ENCODE data around the gene ADAMTS12.

ADAMTS12 gene

GRCh38 chr5:33831041-33831440, 60.7 kb downstream of the ADAMTS12 start:
- no peak for DNase-seq (ENCODE audit: low read depth)
- TF ChIP-seq, protein P1, sequence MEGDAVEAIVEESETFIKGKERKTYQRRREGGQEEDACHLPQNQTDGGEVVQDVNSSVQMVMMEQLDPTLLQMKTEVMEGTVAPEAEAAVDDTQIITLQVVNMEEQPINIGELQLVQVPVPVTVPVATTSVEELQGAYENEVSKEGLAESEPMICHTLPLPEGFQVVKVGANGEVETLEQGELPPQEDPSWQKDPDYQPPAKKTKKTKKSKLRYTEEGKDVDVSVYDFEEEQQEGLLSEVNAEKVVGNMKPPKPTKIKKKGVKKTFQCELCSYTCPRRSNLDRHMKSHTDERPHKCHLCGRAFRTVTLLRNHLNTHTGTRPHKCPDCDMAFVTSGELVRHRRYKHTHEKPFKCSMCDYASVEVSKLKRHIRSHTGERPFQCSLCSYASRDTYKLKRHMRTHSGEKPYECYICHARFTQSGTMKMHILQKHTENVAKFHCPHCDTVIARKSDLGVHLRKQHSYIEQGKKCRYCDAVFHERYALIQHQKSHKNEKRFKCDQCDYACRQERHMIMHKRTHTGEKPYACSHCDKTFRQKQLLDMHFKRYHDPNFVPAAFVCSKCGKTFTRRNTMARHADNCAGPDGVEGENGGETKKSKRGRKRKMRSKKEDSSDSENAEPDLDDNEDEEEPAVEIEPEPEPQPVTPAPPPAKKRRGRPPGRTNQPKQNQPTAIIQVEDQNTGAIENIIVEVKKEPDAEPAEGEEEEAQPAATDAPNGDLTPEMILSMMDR (conservative IDR thresholded peaks at IDR 0.05; ENCODE audit: control insufficient read depth, insufficient read depth, low read depth, low read length) = no peak
- H3K4me3 ChIP-seq (ENCODE audit: control insufficient read depth, low read depth, low read length) = no peak overlapping the region

- peak; percentile 79 for DNase-seq (ENCODE audit: low read depth)
- no peak overlapping the region for H3K4me3 ChIP-seq (ENCODE audit: control insufficient read depth, low read depth, low read length)
- TF ChIP-seq, protein P1 (conservative IDR thresholded peaks at IDR 0.05; ENCODE audit: control insufficient read depth, insufficient read depth, low read depth, low read length) = no peak
Measured at GRCh38 chr5:33829430-33829829, 62.4 kb downstream of the ADAMTS12 start.

GRCh38 chr5:33828626-33829308, 63.0 kb downstream of the ADAMTS12 start:
- TF ChIP-seq, protein P1 (conservative IDR thresholded peaks at IDR 0.05; ENCODE audit: control insufficient read depth, insufficient read depth, low read depth, low read length) = no peak

GRCh38 chr5:33827885-33828284, 63.9 kb downstream of the ADAMTS12 start:
- DNase-seq (ENCODE audit: low read depth) = no peak
- TF ChIP-seq, protein P1 (conservative IDR thresholded peaks at IDR 0.05; ENCODE audit: control insufficient read depth, insufficient read depth, low read depth, low read length) = no peak
- no peak overlapping the region for H3K4me3 ChIP-seq (ENCODE audit: control insufficient read depth, low read depth, low read length)

More at GRCh38 chr5:33828626-33829308, 63.0 kb downstream of the ADAMTS12 start:
- DNase-seq (ENCODE audit: low read depth) = peak; percentile 57
- H3K4me3 ChIP-seq (ENCODE audit: control insufficient read depth, low read depth, low read length) = no peak overlapping the region

DNA sequence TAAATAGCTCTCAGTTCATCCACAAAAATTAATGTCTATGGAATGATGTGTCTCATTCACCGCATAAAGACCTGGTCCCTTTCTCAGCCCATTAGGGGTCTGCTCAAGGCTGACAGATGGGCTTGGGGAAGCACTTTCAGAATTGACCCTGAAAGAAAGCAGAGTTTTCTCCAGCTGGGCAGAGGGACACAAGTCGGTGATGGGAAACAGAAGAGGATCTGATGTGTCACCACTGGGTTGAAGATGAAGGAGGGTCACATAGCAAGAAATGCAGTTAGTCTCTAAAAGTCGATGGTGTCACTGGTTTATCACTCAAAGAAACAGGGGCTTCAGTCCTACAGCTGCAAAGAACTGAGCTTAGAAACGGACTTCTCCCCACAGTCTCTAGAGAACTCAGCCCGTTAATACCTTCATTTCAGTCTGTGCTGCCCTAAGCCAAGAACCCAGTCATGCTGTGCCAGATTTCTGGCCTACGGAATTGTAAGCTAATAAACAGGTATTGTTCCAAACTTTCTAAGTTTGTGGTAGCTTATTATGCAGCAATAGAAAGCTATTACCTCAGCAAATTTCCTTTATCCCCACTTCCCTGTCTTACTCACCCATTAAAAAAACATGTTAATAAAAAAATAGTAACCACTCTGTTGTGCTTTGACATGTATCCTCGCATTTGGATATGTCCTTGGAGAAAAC, 64.6 kb downstream of the ADAMTS12 start:
- peak; percentile 61 for DNase-seq (ENCODE audit: low read depth)
- TF ChIP-seq, protein P1 (conservative IDR thresholded peaks at IDR 0.05; ENCODE audit: control insufficient read depth, insufficient read depth, low read depth, low read length) = no peak
- H3K4me3 ChIP-seq (ENCODE audit: control insufficient read depth, low read depth, low read length) = no peak overlapping the region

- TF ChIP-seq, protein P1 (conservative IDR thresholded peaks at IDR 0.05; ENCODE audit: control insufficient read depth, insufficient read depth, low read depth, low read length) = no peak
- no peak overlapping the region for H3K4me3 ChIP-seq (ENCODE audit: control insufficient read depth, low read depth, low read length)
- DNase-seq (ENCODE audit: low read depth) = peak; percentile 76
Measured at GRCh38 chr5:33824516-33825195, 67.1 kb downstream of the ADAMTS12 start.

All from fibroblast of mammary gland (primary cell).